HCT116 (cell line): ENCODE results near the gene MTUS2. TPM values are rescaled to one million over a fixed set of nuclear protein-coding genes. Genes with fewer than 3 reads are reported as not detected.

Experiments used
- ATAC-seq: fragments of 200-7000 bp; cut with Tn5 transposase; 2 replicates; pipeline ENCODE4 v1.9.1; 2020; ENCODE audit warnings: mild to moderate bottlenecking, moderate library complexity
- BruUV-seq: library from RNA; stranded (reverse); fragments of 400-500 nt; replicated peaks from 2 replicates; lab custom pipeline; 2021; lab: Mats Ljungman, UMichigan
- CTCF ChIA-PET: fragments of 300-600 bp; sonication (Branson Sonifier 250); formaldehyde crosslinking; loops from one replicate; lab custom pipeline; 2021; ENCODE audit warnings: antibody characterized with exemption; lab: Charles Lee
- POLR2A ChIA-PET: fragments of 300-600, 350-600 bp; sonication (Branson Sonifier 250); formaldehyde crosslinking; loops from one replicate; lab custom pipeline; 2021; ENCODE audit warnings: antibody characterized with exemption; lab: Charles Lee
- RAD21 ChIA-PET, 2 experiments: fragments of 300-600 bp; sonication (Branson Sonifier 250); formaldehyde crosslinking; loops; one replicate each; lab custom pipeline; 2023; ENCODE audit warnings: low total read pairs in 2 of 2; ENCODE audit not compliant: uncharacterized antibody in 2 of 2, unreplicated experiment in 2 of 2, low non-redundant PET in 1 of 2; lab: Charles Lee
- DNase-seq: peaks from one replicate; pipeline ENCODE4 v3.0.0-alpha.2; 2010; ENCODE audit warnings: low read depth, low spot score
- H2AFZ ChIP-seq: fragments of 200-600 bp; shearing (Covaris generic), sonication (generic); 2 replicates; pipeline ENCODE4 v1.6.1; 2017; ENCODE audit warnings: low read depth, mixed run types, mixed read lengths, antibody characterized with exemption, low read length; ENCODE audit not compliant: poor library complexity, severe bottlenecking
- H3K27ac ChIP-seq: 2 replicates; pipeline ENCODE4 v1.5.1; 2012; ENCODE audit warnings: low read depth, low read length
- H3K27me3 ChIP-seq: fragments of 200-600 bp; sonication (generic); 2 replicates; pipeline ENCODE4 v1.6.1; 2016; ENCODE audit warnings: mixed run types, low read length, mixed read lengths; ENCODE audit not compliant: insufficient read depth
- H3K36me3 ChIP-seq, 2 experiments: fragments of 200-500 bp in 1 of 2; fragments of 200-600 bp in 1 of 2; sonication (Bioruptor generic) in 1 of 2; sonication (generic) in 1 of 2; 2 replicates each; pipeline versions ENCODE4 v1.5.1 to v1.6.1; 2014 to 2016; ENCODE audit warnings: low read length in 2 of 2, inconsistent platforms in 1 of 2, mixed read lengths in 1 of 2, mixed run types in 1 of 2; ENCODE audit not compliant: insufficient read depth in 2 of 2, control insufficient read depth in 1 of 2
- H3K4me1 ChIP-seq, 2 experiments: fragments of 200-600 bp in 1 of 2; sonication (generic) in 1 of 2; 2 replicates each; pipeline versions ENCODE4 v1.5.1 to v1.6.1; 2012 to 2017; ENCODE audit warnings: low read length in 2 of 2, inconsistent platforms in 1 of 2, mild to moderate bottlenecking in 1 of 2, mixed read lengths in 1 of 2, mixed run types in 1 of 2, moderate library complexity in 1 of 2; ENCODE audit not compliant: insufficient read depth in 2 of 2, control insufficient read depth in 1 of 2
- H3K4me2 ChIP-seq: fragments of 200-600 bp; sonication (generic); 2 replicates; pipeline ENCODE4 v1.6.1; 2017; ENCODE audit warnings: mixed run types, low read length, mixed read lengths
- H3K4me3 ChIP-seq, 2 experiments: fragments of 200-600 bp in 1 of 2; sonication (generic) in 1 of 2; replicated peaks in 1 of 2; 2 replicates each; pipeline ENCODE4 v1.5.1; 2011 to 2016; ENCODE audit warnings: low read length in 2 of 2, control low read depth in 1 of 2, low read depth in 1 of 2, mild to moderate bottlenecking in 1 of 2, mixed read lengths in 1 of 2, mixed run types in 1 of 2
- H3K79me2 ChIP-seq: fragments of 200-600 bp; sonication (generic); 2 replicates; pipeline ENCODE4 v1.6.1; 2017; ENCODE audit warnings: mild to moderate bottlenecking, mixed run types, low read length, moderate library complexity, mixed read lengths; ENCODE audit not compliant: insufficient read depth
- H3K9ac ChIP-seq: fragments of 200-600 bp; sonication (generic); 2 replicates; pipeline ENCODE4 v1.6.1; 2016; ENCODE audit warnings: low read length, mixed read lengths
- H3K9me2 ChIP-seq: fragments of 200-600 bp; sonication (generic), shearing (Covaris generic); 2 replicates; pipeline ENCODE4 v1.6.1; 2017; ENCODE audit warnings: mixed run types, mild to moderate bottlenecking, moderate library complexity; ENCODE audit not compliant: insufficient read depth
- H3K9me3 ChIP-seq, 2 experiments: fragments of 200-500 bp in 1 of 2; fragments of 200-600 bp in 1 of 2; sonication (Bioruptor generic) in 1 of 2; sonication (generic) in 1 of 2; 2 replicates each; pipeline ENCODE4 v1.6.1; 2014 to 2017; ENCODE audit warnings: low read length in 2 of 2, mixed read lengths in 2 of 2, inconsistent platforms in 1 of 2, low read depth in 1 of 2, mild to moderate bottlenecking in 1 of 2, mixed run types in 1 of 2, moderate library complexity in 1 of 2; ENCODE audit not compliant: control insufficient read depth in 1 of 2, insufficient read depth in 1 of 2
- H4K20me1 ChIP-seq: fragments of 200-600 bp; sonication (generic), shearing (Covaris generic); 2 replicates; pipeline ENCODE4 v1.6.1; 2017; ENCODE audit warnings: mixed run types, mild to moderate bottlenecking, moderate library complexity; ENCODE audit not compliant: insufficient read depth
- CBX3 ChIP-seq: IDR thresholded peaks from 2 replicates; pipeline ENCODE4 v1.6.1; 2012; ENCODE audit warnings: low read depth
- ELF1 ChIP-seq: IDR thresholded peaks from 2 replicates; pipeline ENCODE4 v1.6.1; 2012; ENCODE audit warnings: low read depth, borderline replicate concordance
- MAX ChIP-seq: IDR thresholded peaks from 2 replicates; pipeline ENCODE4 v1.6.1; 2012
- RAD21 ChIP-seq: IDR thresholded peaks from 2 replicates; pipeline ENCODE4 v1.6.1; 2012; ENCODE audit warnings: low read depth, mild to moderate bottlenecking
- SP1 ChIP-seq: IDR thresholded peaks from 2 replicates; pipeline ENCODE4 v1.6.1; 2012; ENCODE audit warnings: low read depth
- YY1 ChIP-seq: IDR thresholded peaks from 2 replicates; pipeline ENCODE4 v1.6.1; 2011; ENCODE audit warnings: low read length, low read depth, moderate library complexity, mild to moderate bottlenecking; ENCODE audit not compliant: insufficient replicate concordance; ENCODE audit errors: extremely low read depth
- ZBTB33 ChIP-seq: IDR thresholded peaks from 2 replicates; pipeline ENCODE4 v1.6.1; 2011; ENCODE audit warnings: mild to moderate bottlenecking, low read length, moderate library complexity; ENCODE audit not compliant: insufficient replicate concordance; ENCODE audit errors: extremely low read depth
- ZNF274 ChIP-seq: fragments of 200-500 bp; sonication (Bioruptor generic); IDR thresholded peaks from 2 replicates; pipeline ENCODE4 v1.6.1; 2014; ENCODE audit warnings: mild to moderate bottlenecking, low read depth, low read length, inconsistent platforms
- intact Hi-C: fragments of 100-400 bp; cut with micrococcal nuclease; formaldehyde crosslinking; loops from 2 replicates; pipeline ENCODE4 v1.10.0; 2022
- total RNA-seq: library from RNA; stranded (reverse); gene quantifications from one replicate; pipeline ENCODE4 v1.2.1, GENCODE V29; 2021; ENCODE audit not compliant: unreplicated experiment
- TF ChIP-seq, protein P1 (sequence below): IDR thresholded peaks from 2 replicates; pipeline ENCODE4 v1.6.1; 2012; ENCODE audit warnings: low read depth
- TF ChIP-seq, protein P2 (sequence below), 3 experiments: fragments of 200-600 bp in 1 of 3; sonication (generic) in 1 of 3; IDR thresholded peaks in 2 of 3; conservative IDR thresholded peaks in 1 of 3; 2 replicates each; pipeline ENCODE4 v1.5.1; 2012 to 2017; ENCODE audit warnings: low read depth in 2 of 3, low read length in 2 of 3, antibody characterized with exemption in 1 of 3, borderline replicate concordance in 1 of 3, control low read depth in 1 of 3, mild to moderate bottlenecking in 1 of 3, mixed read lengths in 1 of 3, mixed run types in 1 of 3, moderate library complexity in 1 of 3; ENCODE audit not compliant: insufficient read depth in 1 of 3
- TF ChIP-seq, protein P3 (sequence below): IDR thresholded peaks from 2 replicates; pipeline ENCODE4 v1.6.1; 2012

The MTUS2 gene
- total RNA-seq, 1 experiment from 2014 or later = 0.02 TPM

DNA sequence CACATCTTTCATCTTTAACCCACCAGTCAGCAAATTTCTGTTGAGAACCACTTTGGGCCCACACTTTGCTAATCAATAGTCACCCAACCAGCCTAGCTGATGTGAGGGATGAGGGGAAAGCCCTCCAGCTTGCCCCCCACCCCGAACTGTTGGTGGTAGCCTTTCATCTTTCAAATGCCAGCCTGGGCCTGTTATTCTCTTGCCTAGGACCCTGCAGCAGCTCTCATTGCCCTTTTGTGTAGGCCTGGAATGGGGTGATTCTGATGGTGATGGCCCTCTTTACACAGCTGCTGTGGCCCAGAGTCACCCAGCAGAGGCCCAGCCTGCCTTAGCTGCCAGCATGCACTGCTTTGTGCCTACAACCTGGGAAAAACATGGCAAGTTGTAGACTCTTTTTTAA is 480.9 kb downstream of the MTUS2 start:
- H3K4me1 ChIP-seq = no peaks in the 10 kb centered on the region
- H3K9me2 ChIP-seq = no peaks in the 10 kb centered on the region
- DNase-seq (no peak), ATAC-seq (no peak)
- no peak overlapping the region for H2AFZ ChIP-seq
- no TSS peak for BruUV-seq
- H4K20me1 ChIP-seq = no peaks in the 10 kb centered on the region
- H3K4me2 ChIP-seq = no peak overlapping the region
- POLR2A ChIA-PET = no interaction called here
- TF ChIP-seq RAD21 (no peak), CBX3 (no peak), YY1 (no peak), SP1 (no peak), ELF1 (no peak), MAX (no peak), ZNF274 (no peak), ZBTB33 (no peak)
- TF ChIP-seq, protein P1, sequence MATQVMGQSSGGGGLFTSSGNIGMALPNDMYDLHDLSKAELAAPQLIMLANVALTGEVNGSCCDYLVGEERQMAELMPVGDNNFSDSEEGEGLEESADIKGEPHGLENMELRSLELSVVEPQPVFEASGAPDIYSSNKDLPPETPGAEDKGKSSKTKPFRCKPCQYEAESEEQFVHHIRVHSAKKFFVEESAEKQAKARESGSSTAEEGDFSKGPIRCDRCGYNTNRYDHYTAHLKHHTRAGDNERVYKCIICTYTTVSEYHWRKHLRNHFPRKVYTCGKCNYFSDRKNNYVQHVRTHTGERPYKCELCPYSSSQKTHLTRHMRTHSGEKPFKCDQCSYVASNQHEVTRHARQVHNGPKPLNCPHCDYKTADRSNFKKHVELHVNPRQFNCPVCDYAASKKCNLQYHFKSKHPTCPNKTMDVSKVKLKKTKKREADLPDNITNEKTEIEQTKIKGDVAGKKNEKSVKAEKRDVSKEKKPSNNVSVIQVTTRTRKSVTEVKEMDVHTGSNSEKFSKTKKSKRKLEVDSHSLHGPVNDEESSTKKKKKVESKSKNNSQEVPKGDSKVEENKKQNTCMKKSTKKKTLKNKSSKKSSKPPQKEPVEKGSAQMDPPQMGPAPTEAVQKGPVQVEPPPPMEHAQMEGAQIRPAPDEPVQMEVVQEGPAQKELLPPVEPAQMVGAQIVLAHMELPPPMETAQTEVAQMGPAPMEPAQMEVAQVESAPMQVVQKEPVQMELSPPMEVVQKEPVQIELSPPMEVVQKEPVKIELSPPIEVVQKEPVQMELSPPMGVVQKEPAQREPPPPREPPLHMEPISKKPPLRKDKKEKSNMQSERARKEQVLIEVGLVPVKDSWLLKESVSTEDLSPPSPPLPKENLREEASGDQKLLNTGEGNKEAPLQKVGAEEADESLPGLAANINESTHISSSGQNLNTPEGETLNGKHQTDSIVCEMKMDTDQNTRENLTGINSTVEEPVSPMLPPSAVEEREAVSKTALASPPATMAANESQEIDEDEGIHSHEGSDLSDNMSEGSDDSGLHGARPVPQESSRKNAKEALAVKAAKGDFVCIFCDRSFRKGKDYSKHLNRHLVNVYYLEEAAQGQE = no peak
- TF ChIP-seq, protein P2, sequence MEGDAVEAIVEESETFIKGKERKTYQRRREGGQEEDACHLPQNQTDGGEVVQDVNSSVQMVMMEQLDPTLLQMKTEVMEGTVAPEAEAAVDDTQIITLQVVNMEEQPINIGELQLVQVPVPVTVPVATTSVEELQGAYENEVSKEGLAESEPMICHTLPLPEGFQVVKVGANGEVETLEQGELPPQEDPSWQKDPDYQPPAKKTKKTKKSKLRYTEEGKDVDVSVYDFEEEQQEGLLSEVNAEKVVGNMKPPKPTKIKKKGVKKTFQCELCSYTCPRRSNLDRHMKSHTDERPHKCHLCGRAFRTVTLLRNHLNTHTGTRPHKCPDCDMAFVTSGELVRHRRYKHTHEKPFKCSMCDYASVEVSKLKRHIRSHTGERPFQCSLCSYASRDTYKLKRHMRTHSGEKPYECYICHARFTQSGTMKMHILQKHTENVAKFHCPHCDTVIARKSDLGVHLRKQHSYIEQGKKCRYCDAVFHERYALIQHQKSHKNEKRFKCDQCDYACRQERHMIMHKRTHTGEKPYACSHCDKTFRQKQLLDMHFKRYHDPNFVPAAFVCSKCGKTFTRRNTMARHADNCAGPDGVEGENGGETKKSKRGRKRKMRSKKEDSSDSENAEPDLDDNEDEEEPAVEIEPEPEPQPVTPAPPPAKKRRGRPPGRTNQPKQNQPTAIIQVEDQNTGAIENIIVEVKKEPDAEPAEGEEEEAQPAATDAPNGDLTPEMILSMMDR (IDR thresholded peaks at IDR 0.05 in 2 of 3, conservative IDR thresholded peaks at IDR 0.05 in 1 of 3; ENCODE audit: borderline replicate concordance in 1 of 3, insufficient read depth in 1 of 3, low read depth in 2 of 3, low read length in 2 of 3) = no peak
- TF ChIP-seq, protein P3, sequence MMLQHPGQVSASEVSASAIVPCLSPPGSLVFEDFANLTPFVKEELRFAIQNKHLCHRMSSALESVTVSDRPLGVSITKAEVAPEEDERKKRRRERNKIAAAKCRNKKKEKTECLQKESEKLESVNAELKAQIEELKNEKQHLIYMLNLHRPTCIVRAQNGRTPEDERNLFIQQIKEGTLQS = no peak
- H3K27me3 ChIP-seq = peaks cover 38% of the 10 kb centered on the region
- H3K27ac ChIP-seq = no peak overlapping the region
- no peaks in the 10 kb centered on the region for H3K36me3 ChIP-seq
- no peaks in the 10 kb centered on the region for H3K79me2 ChIP-seq
- no peak overlapping the region for H3K4me3 ChIP-seq
- RAD21 ChIA-PET = no interaction called here
- H3K9ac ChIP-seq = no peak overlapping the region
- H3K9me3 ChIP-seq = no peaks in the 10 kb centered on the region
- intact Hi-C loops = no loop called here
- CTCF ChIA-PET = no interaction called here
